Tibial nerve (tissue), 4 donors: Measurements from ENCODE around the gene OSGEP. TPM values are rescaled to one million over a fixed set of nuclear protein-coding genes. Genes with fewer than 3 reads are reported as not detected.

Experiments used
- DNase-seq, 2 donors: peaks; one replicate each; pipeline ENCODE4 v3.0.0-alpha.2; 2019; ENCODE audit warnings: low spot score in 2 of 2
- H3K27ac ChIP-seq, 4 donors: fragments of 200-600 bp; sonication (generic) in 3 of 4; one replicate each; pipeline ENCODE4 v1.5.1; 2017 to 2019; ENCODE audit warnings: mild to moderate bottlenecking in 1 of 4
- H3K27me3 ChIP-seq, 2 donors: fragments of 200-600 bp; sonication (generic) in 1 of 2; one replicate each; pipeline versions ENCODE4 v1.5.1 to v1.6.0; 2017 to 2019
- H3K36me3 ChIP-seq, 3 donors: fragments of 200-600 bp; sonication (generic); one replicate each; pipeline ENCODE4 v1.5.1; 2018 to 2019
- H3K4me1 ChIP-seq, 4 donors: fragments of 200-600 bp; sonication (generic) in 3 of 4; one replicate each; pipeline ENCODE4 v1.5.1; 2017 to 2019
- H3K4me3 ChIP-seq, 4 donors: fragments of 200-600 bp; sonication (generic) in 3 of 4; one replicate each; pipeline ENCODE4 v1.5.1; 2017 to 2019; ENCODE audit warnings: mild to moderate bottlenecking in 1 of 4, moderate library complexity in 1 of 4
- H3K9me3 ChIP-seq, 4 donors: fragments of 200-600 bp; sonication (generic) in 3 of 4; one replicate each; pipeline ENCODE4 v1.5.1; 2017 to 2019
- EP300 ChIP-seq, 2 donors: sonication (generic); formaldehyde crosslinking; IDR thresholded peaks; one replicate each; pipeline ENCODE4 v1.6.1; 2017; ENCODE audit warnings: antibody characterized with exemption in 2 of 2, mild to moderate bottlenecking in 1 of 2
- POLR2A ChIP-seq, 2 donors: fragments of 450-650 bp; IDR thresholded peaks; one replicate each; pipeline ENCODE4 v1.6.1; 2017; ENCODE audit warnings: antibody characterized with exemption in 2 of 2, mild to moderate bottlenecking in 2 of 2, moderate library complexity in 2 of 2
- WGBS, 2 donors: methylation state at CpG; one replicate each; pipeline ENCODE4 v1.1.5; 2018; 5-methylcytosine and 5-hydroxymethylcytosine counted together
- total RNA-seq, 4 donors: library from RNA; depleted of rRNA; stranded (reverse); fragments of >200 nt; gene quantifications; one replicate each; pipeline ENCODE4 v1.1.0, GENCODE V29; 2016
- TF ChIP-seq, protein P1 (sequence below), 5 experiments: fragments of 200-600 bp in 3 of 5; fragments of 450-650 bp in 2 of 5; sonication (generic) in 3 of 5; IDR thresholded peaks; one replicate each; pipeline ENCODE4 v1.5.1; 2016 to 2019; ENCODE audit warnings: antibody characterized with exemption in 5 of 5, mild to moderate bottlenecking in 3 of 5, moderate library complexity in 2 of 5

Gene OSGEP
- total RNA-seq, 4 donors from 2014 or later, result 58.4 to 115 (median 70.6) TPM

DNA sequence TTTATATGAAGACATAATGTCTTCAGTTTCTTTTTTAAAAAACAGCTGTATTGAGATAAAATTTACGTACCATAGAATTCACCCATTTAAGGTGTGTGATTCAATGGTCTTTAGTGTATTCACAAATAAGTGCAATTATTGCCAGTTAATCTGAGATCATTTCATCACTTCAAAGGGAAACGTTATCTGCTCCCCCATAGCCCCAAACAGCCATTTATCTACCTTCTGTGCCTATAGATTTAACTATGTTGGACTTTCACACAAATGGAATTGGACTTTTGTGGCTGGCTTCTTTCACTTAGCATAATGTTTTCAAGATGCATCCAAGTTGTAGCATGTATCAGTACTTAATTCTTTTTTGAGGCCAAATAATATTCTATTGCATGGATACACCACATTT lies 24.3 kb upstream of the OSGEP start:
- Histone ChIP-seq H3K27me3 (no peaks in the 10 kb centered on the region), H3K4me1 (peaks cover 0 to 16% (median 0%) of the 10 kb centered on the region in 4 donors), H3K9me3 (no peaks in the 10 kb centered on the region), H3K4me3 (no peak overlapping the region), H3K36me3 (peaks cover 0 to 37% (median 14%) of the 10 kb centered on the region in 3 donors), H3K27ac (no peak overlapping the region)
- no peak for DNase-seq
- TF ChIP-seq EP300 (IDR thresholded peaks at IDR 0.05) (no peak), POLR2A (IDR thresholded peaks at IDR 0.05) (no peak)
- TF ChIP-seq, protein P1, sequence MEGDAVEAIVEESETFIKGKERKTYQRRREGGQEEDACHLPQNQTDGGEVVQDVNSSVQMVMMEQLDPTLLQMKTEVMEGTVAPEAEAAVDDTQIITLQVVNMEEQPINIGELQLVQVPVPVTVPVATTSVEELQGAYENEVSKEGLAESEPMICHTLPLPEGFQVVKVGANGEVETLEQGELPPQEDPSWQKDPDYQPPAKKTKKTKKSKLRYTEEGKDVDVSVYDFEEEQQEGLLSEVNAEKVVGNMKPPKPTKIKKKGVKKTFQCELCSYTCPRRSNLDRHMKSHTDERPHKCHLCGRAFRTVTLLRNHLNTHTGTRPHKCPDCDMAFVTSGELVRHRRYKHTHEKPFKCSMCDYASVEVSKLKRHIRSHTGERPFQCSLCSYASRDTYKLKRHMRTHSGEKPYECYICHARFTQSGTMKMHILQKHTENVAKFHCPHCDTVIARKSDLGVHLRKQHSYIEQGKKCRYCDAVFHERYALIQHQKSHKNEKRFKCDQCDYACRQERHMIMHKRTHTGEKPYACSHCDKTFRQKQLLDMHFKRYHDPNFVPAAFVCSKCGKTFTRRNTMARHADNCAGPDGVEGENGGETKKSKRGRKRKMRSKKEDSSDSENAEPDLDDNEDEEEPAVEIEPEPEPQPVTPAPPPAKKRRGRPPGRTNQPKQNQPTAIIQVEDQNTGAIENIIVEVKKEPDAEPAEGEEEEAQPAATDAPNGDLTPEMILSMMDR (IDR thresholded peaks at IDR 0.05), result no peak
- WGBS, 2 donors, result 87 to 91% methylated on average over 2 of the region's 2 CpGs

GRCh38 chr14:20477211-20477876 lies 22.7 kb upstream of the OSGEP start:
- 61 to 66% methylated on average over 1 of the region's 1 CpG for WGBS, 2 donors
- no peak for DNase-seq
- H3K9me3 ChIP-seq, result no peaks in the 10 kb centered on the region
- TF ChIP-seq POLR2A (IDR thresholded peaks at IDR 0.05), result no peak
- TF ChIP-seq EP300 (IDR thresholded peaks at IDR 0.05), result peak in 1 of 2 donors; percentile 15
- TF ChIP-seq, protein P1 (IDR thresholded peaks at IDR 0.05), result no peak
- peak overlapping the region in 2 of 4 donors; percentile 35 to 51 for H3K27ac ChIP-seq
- no peak overlapping the region for H3K4me3 ChIP-seq
- peaks cover 0 to 16% (median 0%) of the 10 kb centered on the region in 4 donors for H3K4me1 ChIP-seq
- peaks cover 0 to 51% (median 14%) of the 10 kb centered on the region in 3 donors for H3K36me3 ChIP-seq
- no peaks in the 10 kb centered on the region for H3K27me3 ChIP-seq

- Histone ChIP-seq H3K27ac (peak overlapping the region in 1 of 4 donors; percentile 51), H3K4me3 (no peak overlapping the region), H3K36me3 (peaks cover 0 to 53% (median 14%) of the 10 kb centered on the region in 3 donors), H3K27me3 (no peaks in the 10 kb centered on the region), H3K4me1 (peaks cover 0 to 16% (median 0%) of the 10 kb centered on the region in 4 donors), H3K9me3 (no peaks in the 10 kb centered on the region)
- no peak for DNase-seq
- 88 to 89% methylated on average over 5 of the region's 5 CpGs for WGBS, 2 donors
- TF ChIP-seq POLR2A (IDR thresholded peaks at IDR 0.05) (no peak), EP300 (IDR thresholded peaks at IDR 0.05) (no peak)
- TF ChIP-seq, protein P1 (IDR thresholded peaks at IDR 0.05), result no peak
Observed at GRCh38 chr14:20476776-20477175, 22.2 kb upstream of the OSGEP start.

DNA sequence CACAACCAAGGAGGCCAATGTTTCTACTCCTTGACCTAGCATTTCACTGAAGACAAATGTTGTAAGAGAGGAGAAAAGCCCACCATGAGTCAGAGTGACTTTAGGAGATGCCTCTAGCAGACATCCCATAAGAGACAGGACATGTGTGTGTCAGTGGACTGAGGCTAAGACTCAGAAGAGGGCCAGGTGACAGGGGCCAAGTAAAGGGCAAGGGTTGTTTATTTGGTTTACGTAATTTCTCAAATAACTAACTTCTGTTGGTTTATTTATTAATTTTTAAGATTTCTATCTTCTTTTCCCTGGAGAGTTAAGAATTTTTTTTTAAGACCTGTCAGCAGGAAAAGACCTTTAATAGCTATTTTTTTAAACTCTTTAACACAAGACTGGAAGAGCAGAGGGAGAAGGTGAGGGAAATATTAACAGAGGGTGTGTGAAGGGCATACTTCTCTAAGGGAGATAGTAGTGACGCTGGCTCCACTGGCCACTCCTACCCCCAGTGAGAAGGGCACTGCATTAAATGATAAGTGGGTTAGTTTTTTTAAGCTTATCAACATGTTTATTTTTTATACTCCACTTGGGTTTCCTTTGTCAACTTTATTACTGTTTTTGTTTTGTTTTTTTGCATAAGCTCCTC lies 18.0 kb upstream of the OSGEP start:
- no peaks in the 10 kb centered on the region for H3K27me3 ChIP-seq
- no peak overlapping the region for H3K4me3 ChIP-seq
- no peak for TF ChIP-seq EP300 (IDR thresholded peaks at IDR 0.05)
- TF ChIP-seq, protein P1 (IDR thresholded peaks at IDR 0.05), result no peak
- TF ChIP-seq POLR2A (IDR thresholded peaks at IDR 0.05), result no peak
- DNase-seq, result no peak
- no peak overlapping the region for H3K27ac ChIP-seq
- H3K4me1 ChIP-seq, result peaks cover 0 to 21% (median 14%) of the 10 kb centered on the region in 4 donors
- WGBS, 2 donors, result 91 to 92% methylated on average over 2 of the region's 2 CpGs
- peaks cover 0 to 53% (median 14%) of the 10 kb centered on the region in 3 donors for H3K36me3 ChIP-seq
- no peaks in the 10 kb centered on the region for H3K9me3 ChIP-seq

- TF ChIP-seq, protein P1 (IDR thresholded peaks at IDR 0.05), result no peak
- no peak for TF ChIP-seq EP300 (IDR thresholded peaks at IDR 0.05)
- no peak for TF ChIP-seq POLR2A (IDR thresholded peaks at IDR 0.05)
- Histone ChIP-seq H3K36me3 (peaks cover 0 to 32% (median 14%) of the 10 kb centered on the region in 3 donors), H3K4me3 (peak overlapping the region; percentile 51 to 85 (median 70)), H3K27me3 (no peaks in the 10 kb centered on the region), H3K9me3 (no peaks in the 10 kb centered on the region), H3K27ac (peak overlapping the region in 3 of 4 donors; percentile 85 to 91 (median 88)), H3K4me1 (peaks cover 0 to 19% (median 10%) of the 10 kb centered on the region in 4 donors)
- WGBS, 2 donors, result 0 to 15% methylated on average over 2 of the region's 2 CpGs
- no peak for DNase-seq
Observed at GRCh38 chr14:20470603-20470901, 15.9 kb upstream of the OSGEP start.
